Measurements from ENCODE around the gene BABAM2. TPM values are rescaled to one million over a fixed set of nuclear protein-coding genes. Genes with fewer than 3 reads are reported as not detected.
A peak's percentile ranks its signal among the peaks of the same experiment; 100 is the strongest.

BABAM2 gene
- total RNA-seq, 2 donors from 2014 or later = 36.4 to 40.9 TPM

- H3K9me3 Mint-ChIP-seq = no peaks in the 10 kb centered on the region
- H3K4me1 ChIP-seq (ENCODE audit: control insufficient read depth, insufficient read depth, low read length) = no peaks in the 10 kb centered on the region
- peaks cover 8% of the 10 kb centered on the region for H3K36me3 Mint-ChIP-seq (ENCODE audit: low read depth)
- no peaks in the 10 kb centered on the region for H3K9me3 ChIP-seq (ENCODE audit: control insufficient read depth, low read length)
- no peak for TF ChIP-seq CTCF (conservative IDR thresholded peaks at IDR 0.05)
- H3K4me3 Mint-ChIP-seq = no peak overlapping the region
- peaks cover 4% of the 10 kb centered on the region for H3K4me1 Mint-ChIP-seq
- no peaks in the 10 kb centered on the region for H3K27me3 ChIP-seq (ENCODE audit: control insufficient read depth, insufficient read depth, low read length, poor library complexity, severe bottlenecking)
- H3K9ac ChIP-seq (ENCODE audit: extremely low read depth, low read length, poor library complexity, severe bottlenecking) = no peak overlapping the region
- H3K27me3 Mint-ChIP-seq (ENCODE audit: insufficient read depth) = no peaks in the 10 kb centered on the region
- H3K36me3 ChIP-seq (ENCODE audit: control insufficient read depth, insufficient read depth, low read length) = no peaks in the 10 kb centered on the region
- 91 to 96% methylated on average over 4 to 6 of the region's 6 CpGs for WGBS, 2 experiments (ENCODE audit: insufficient coverage in 1 of 2, insufficient read length in 1 of 2)
- H3K27ac ChIP-seq (ENCODE audit: low read depth, low read length) = no peak overlapping the region
- no peak for DNase-seq
- no peak overlapping the region for H3K4me3 ChIP-seq (ENCODE audit: low read length)
- no peak overlapping the region for H3K27ac Mint-ChIP-seq
Measured at GRCh38 chr2:28312307-28313219, 422.0 kb downstream of the BABAM2 start.

- no peaks in the 10 kb centered on the region for H3K27me3 Mint-ChIP-seq (ENCODE audit: insufficient read depth)
- H3K4me1 ChIP-seq (ENCODE audit: control insufficient read depth, insufficient read depth, low read length) = no peaks in the 10 kb centered on the region
- H3K27ac Mint-ChIP-seq = no peak overlapping the region
- H3K36me3 ChIP-seq (ENCODE audit: control insufficient read depth, insufficient read depth, low read length) = no peaks in the 10 kb centered on the region
- H3K27me3 ChIP-seq (ENCODE audit: control insufficient read depth, insufficient read depth, low read length, poor library complexity, severe bottlenecking) = no peaks in the 10 kb centered on the region
- WGBS, 2 experiments (ENCODE audit: insufficient coverage in 1 of 2, insufficient read length in 1 of 2) = 93 to 97% methylated on average over 6 of the region's 6 CpGs
- no peak for DNase-seq
- peaks cover 8% of the 10 kb centered on the region for H3K36me3 Mint-ChIP-seq (ENCODE audit: low read depth)
- H3K9me3 ChIP-seq (ENCODE audit: control insufficient read depth, low read length) = no peaks in the 10 kb centered on the region
- H3K4me3 Mint-ChIP-seq = no peak overlapping the region
- no peak overlapping the region for H3K9ac ChIP-seq (ENCODE audit: extremely low read depth, low read length, poor library complexity, severe bottlenecking)
- H3K9me3 Mint-ChIP-seq = no peaks in the 10 kb centered on the region
- H3K4me3 ChIP-seq (ENCODE audit: low read length) = no peak overlapping the region
- TF ChIP-seq CTCF (conservative IDR thresholded peaks at IDR 0.05) = no peak
- H3K27ac ChIP-seq (ENCODE audit: low read depth, low read length) = no peak overlapping the region
- peaks cover 4% of the 10 kb centered on the region for H3K4me1 Mint-ChIP-seq
Measured at GRCh38 chr2:28313220-28313784, 422.8 kb downstream of the BABAM2 start.

GRCh38 chr2:28314968-28315367 is 424.4 kb downstream of the BABAM2 start:
- peaks cover 12% of the 10 kb centered on the region for H3K4me1 Mint-ChIP-seq
- no peak overlapping the region for H3K4me3 ChIP-seq (ENCODE audit: low read length)
- H3K4me1 ChIP-seq (ENCODE audit: control insufficient read depth, insufficient read depth, low read length) = no peaks in the 10 kb centered on the region
- H3K9ac ChIP-seq (ENCODE audit: extremely low read depth, low read length, poor library complexity, severe bottlenecking) = no peak overlapping the region
- DNase-seq = no peak
- H3K9me3 Mint-ChIP-seq = no peaks in the 10 kb centered on the region
- H3K27ac Mint-ChIP-seq = peak overlapping the region; percentile 18
- no peaks in the 10 kb centered on the region for H3K27me3 Mint-ChIP-seq (ENCODE audit: insufficient read depth)
- no peak overlapping the region for H3K27ac ChIP-seq (ENCODE audit: low read depth, low read length)
- TF ChIP-seq CTCF (conservative IDR thresholded peaks at IDR 0.05) = no peak
- no peaks in the 10 kb centered on the region for H3K27me3 ChIP-seq (ENCODE audit: control insufficient read depth, insufficient read depth, low read length, poor library complexity, severe bottlenecking)
- H3K9me3 ChIP-seq (ENCODE audit: control insufficient read depth, low read length) = no peaks in the 10 kb centered on the region
- no peak overlapping the region for H3K4me3 Mint-ChIP-seq
- peaks cover 2% of the 10 kb centered on the region for H3K36me3 Mint-ChIP-seq (ENCODE audit: low read depth)
- H3K36me3 ChIP-seq (ENCODE audit: control insufficient read depth, insufficient read depth, low read length) = no peaks in the 10 kb centered on the region

All from endodermal cell (in vitro differentiated cells).